ENCODE measurements around the gene FGG.

DNA sequence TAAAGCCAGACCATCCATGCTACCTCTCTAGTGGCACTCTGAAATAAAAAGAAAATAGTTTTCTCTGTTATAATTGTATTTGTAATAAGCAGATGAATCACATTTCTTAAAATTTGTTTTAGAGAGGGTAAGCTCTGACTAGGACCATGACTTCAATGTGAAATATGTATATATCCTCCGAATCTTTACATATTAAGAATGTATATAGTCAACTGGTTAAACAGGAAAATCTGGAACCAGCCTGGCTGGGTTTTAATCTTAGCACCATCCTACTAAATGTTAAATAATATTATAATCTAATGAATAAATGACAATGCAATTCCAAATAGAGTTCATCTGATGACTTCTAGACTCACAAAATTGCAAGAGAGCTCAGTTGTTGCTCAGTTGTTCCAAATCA lies 48.1 kb downstream of the FGG start:
- TF ChIP-seq POLR2A (IDR thresholded peaks at IDR 0.05): no peak
- TF ChIP-seq, protein P1, sequence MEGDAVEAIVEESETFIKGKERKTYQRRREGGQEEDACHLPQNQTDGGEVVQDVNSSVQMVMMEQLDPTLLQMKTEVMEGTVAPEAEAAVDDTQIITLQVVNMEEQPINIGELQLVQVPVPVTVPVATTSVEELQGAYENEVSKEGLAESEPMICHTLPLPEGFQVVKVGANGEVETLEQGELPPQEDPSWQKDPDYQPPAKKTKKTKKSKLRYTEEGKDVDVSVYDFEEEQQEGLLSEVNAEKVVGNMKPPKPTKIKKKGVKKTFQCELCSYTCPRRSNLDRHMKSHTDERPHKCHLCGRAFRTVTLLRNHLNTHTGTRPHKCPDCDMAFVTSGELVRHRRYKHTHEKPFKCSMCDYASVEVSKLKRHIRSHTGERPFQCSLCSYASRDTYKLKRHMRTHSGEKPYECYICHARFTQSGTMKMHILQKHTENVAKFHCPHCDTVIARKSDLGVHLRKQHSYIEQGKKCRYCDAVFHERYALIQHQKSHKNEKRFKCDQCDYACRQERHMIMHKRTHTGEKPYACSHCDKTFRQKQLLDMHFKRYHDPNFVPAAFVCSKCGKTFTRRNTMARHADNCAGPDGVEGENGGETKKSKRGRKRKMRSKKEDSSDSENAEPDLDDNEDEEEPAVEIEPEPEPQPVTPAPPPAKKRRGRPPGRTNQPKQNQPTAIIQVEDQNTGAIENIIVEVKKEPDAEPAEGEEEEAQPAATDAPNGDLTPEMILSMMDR (IDR thresholded peaks at IDR 0.05): no peak

Measured in heart left ventricle (tissue), 13 donors.